AG09319 (cell line): ENCODE data around the gene UBE2O.

Experiments
- DNase-seq: peaks from one replicate; pipeline ENCODE4 v3.0.0-alpha.2; 2010; ENCODE audit warnings: low read depth; ENCODE audit errors: extremely low read depth
- CTCF ChIP-seq: IDR thresholded peaks from 2 replicates; pipeline ENCODE4 v1.5.1; 2011; ENCODE audit warnings: low read depth, mild to moderate bottlenecking, inconsistent platforms, low read length, moderate library complexity

The UBE2O gene

GRCh38 chr17:76426853-76427252, 26.1 kb downstream of the UBE2O start:
- no peak for TF ChIP-seq CTCF
- no peak for DNase-seq

- no peak for TF ChIP-seq CTCF
- DNase-seq: no peak
Observed at GRCh38 chr17:76422860-76423259, 30.1 kb downstream of the UBE2O start.

- DNase-seq: no peak
- no peak for TF ChIP-seq CTCF
Observed at GRCh38 chr17:76422406-76422805, 30.5 kb downstream of the UBE2O start.

GRCh38 chr17:76421044-76421407, 31.9 kb downstream of the UBE2O start:
- DNase-seq: no peak
- TF ChIP-seq CTCF: no peak

- TF ChIP-seq CTCF: no peak
- DNase-seq: no peak
Observed at GRCh38 chr17:76420356-76421043, 32.5 kb downstream of the UBE2O start.

- no peak for TF ChIP-seq CTCF
- DNase-seq: no peak
Observed at GRCh38 chr17:76419576-76420260, 33.2 kb downstream of the UBE2O start.

- no peak for TF ChIP-seq CTCF
- DNase-seq: no peak
Observed at GRCh38 chr17:76417499-76418143, 35.3 kb downstream of the UBE2O start.
